SKM-1 (cell line): ENCODE data around the gene HOXA9.
A peak's percentile ranks its signal among the peaks of the same experiment; 100 is the strongest.

Experiments
- DNase-seq: peaks from one replicate; lab custom pipeline; 2025; ENCODE audit not compliant: unreplicated experiment; lab: John Stamatoyannopoulos, UW

The HOXA9 gene

GRCh38 chr7:27143950-27144780 is 21.2 kb downstream of the HOXA9 start:
- no peak for DNase-seq

DNA sequence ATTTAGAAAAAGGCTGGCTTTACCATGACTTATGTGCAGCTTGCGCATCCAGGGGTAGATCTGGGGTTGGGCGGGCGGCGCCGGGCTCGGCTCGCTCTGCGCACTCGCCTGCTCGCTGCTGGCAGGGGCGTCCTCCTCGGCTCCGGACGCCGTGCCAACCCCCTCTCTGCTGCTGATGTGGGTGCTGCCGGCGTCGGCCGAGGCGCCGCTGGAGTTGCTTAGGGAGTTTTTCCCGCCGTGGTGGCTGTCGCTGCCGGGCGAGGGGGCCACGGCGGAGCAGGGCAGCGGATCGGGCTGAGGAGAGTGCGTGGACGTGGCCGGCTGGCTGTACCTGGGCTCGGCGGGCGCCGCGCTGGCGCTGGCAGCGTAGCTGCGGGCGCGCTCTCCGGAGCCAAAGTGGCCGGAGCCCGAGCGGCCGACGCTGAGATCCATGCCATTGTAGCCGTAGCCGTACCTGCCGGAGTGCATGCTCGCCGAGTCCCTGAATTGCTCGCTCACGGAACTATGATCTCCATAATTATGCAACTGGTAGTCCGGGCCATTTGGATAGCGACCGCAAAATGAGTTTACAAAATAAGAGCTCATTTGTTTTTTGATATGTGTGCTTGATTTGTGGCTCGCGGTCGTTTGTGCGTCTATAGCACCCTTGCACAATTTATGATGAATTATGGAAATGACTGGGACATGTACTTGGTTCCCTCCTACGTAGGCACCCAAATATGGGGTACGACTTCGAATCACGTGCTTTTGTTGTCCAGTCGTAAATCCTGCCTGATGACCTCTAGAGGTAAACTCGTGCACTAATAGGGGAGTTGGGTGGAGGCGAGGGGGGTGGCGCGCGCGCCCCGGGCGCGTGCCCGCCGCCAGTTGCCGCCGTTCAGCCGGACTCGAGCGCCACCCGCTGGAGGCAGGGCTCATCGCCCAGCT is 22.1 kb downstream of the HOXA9 start, which contains the start of gene HOXA5:
Gene HOXA5 (minus strand): TSS at position 659 of the 927 bp plus-strand sequence. CDS start 74 bp downstream, at position 585.
- DNase-seq = no peak

GRCh38 chr7:27142580-27143022 is 22.7 kb downstream of the HOXA9 start:
- no peak for DNase-seq

GRCh38 chr7:27141923-27142579 is 23.3 kb downstream of the HOXA9 start:
- DNase-seq = no peak

GRCh38 chr7:27141137-27141922 is 24.0 kb downstream of the HOXA9 start:
- no peak for DNase-seq

DNA sequence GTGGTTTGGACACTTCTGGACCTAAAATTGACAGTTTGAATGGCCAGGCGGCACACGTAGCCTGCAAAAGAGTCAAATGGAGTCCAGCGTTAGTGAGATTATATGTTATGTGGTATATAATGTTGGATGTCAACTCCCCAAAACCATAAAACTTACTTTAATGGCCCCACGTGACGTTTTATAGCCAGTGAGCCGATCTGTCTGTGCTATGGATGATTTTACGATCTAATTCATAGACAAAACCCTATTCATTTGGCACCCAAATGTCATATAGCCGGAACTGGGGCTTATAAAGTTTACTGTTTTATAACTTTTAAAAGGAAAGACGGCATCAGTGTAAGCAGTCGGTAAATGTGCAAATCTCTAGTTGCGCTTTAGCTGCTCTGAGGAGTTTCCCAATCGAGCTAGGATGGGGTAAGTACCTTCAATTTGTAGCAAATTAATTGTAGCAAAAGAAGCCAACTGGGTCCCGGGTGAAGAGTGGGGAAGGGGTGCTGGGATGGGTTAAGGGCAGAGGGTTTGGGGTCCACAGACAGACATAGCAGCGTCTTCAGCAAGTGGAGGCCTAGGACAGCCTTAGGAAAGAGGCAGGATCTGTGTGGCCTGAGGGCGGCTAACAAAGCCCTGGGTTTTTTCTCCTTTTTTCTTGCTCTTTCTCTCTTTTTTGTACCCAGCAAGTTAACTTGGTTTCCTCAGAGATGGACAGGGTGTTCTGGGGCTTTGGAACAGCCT is 25.0 kb downstream of the HOXA9 start:
- no peak for DNase-seq

GRCh38 chr7:27139334-27140125 is 25.8 kb downstream of the HOXA9 start:
- DNase-seq = no peak

GRCh38 chr7:27138985-27139333 is 26.4 kb downstream of the HOXA9 start:
- DNase-seq = no peak

- DNase-seq = no peak
Measured at GRCh38 chr7:27138472-27138871, 26.9 kb downstream of the HOXA9 start.

- DNase-seq = no peak
Measured at GRCh38 chr7:27137640-27138315, 27.6 kb downstream of the HOXA9 start.

- no peak for DNase-seq
Measured at GRCh38 chr7:27134392-27134791, 30.9 kb downstream of the HOXA9 start.

GRCh38 chr7:27133409-27134231 is 31.7 kb downstream of the HOXA9 start:
- DNase-seq = no peak

- DNase-seq = no peak
Measured at GRCh38 chr7:27132978-27133377, 32.4 kb downstream of the HOXA9 start.

DNA sequence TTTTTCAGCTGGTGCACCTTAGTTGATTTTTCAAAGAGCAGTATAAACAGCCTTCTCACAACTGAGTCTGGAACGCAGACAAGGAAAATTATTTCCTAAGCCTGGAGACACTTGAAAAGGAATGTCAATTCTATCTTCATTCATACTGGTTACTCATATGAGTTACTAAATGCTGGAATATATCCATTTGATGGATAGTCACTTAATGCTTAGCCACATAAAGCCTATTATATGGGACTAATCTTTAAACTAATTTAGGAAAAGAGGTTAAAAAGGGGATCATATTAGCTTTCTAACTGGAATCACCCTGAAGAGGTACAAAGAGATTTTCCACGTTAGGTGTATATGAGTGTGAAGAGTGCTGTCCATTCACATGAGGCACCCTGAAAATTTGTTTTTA is 33.1 kb downstream of the HOXA9 start:
- DNase-seq = no peak

GRCh38 chr7:27131390-27131819 is 33.9 kb downstream of the HOXA9 start:
- DNase-seq = no peak

DNA sequence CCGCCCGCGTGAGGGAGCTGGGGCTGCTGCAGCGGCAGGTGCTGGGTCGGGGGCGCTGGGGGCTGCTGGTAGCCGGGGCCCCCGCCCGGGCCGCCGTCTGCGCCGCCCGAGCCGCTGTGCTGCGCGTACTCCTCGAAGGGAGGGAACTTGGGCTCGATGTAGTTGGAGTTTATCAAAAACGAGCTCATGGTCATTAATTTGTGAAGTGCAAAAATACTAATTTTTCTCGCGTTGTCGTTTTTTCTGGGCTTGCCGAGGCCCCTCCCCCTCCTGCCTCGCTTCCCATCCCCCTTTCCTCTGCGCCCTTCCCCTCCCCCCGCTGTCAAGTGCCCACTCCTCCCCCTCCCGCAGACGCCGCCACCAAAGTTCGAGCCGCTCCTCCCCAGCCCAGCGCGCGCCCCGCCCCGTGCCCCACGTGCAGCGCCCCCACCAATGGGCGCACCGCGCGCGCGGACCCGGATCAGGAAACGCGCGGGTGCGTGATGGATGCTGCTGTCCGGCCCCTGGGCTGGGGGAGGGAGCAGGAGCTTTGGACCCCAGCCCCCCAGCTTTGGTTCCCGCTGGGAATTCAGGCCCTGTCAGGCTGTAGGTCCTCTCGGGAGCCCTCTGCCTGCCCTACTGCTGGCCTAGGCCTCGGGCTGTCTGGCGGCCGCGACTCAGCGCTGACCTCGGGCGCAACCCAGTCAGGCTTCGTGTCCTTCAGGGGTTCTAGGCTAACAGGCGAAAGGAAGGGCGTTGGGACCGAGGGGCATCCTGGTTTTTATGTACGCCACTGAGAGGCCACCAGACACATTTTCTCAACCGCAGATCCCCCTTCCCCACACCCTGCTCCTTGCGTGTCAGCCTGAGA is 34.6 kb downstream of the HOXA9 start, which contains the start of gene HOXA4:
Gene HOXA4 (minus strand): TSS at position 218 of the 850 bp plus-strand sequence. CDS start 24 bp downstream, at position 194.
- DNase-seq = peak; percentile 45
